ENCODE results near the gene CCDC88A. TPM values are rescaled to one million over a fixed set of nuclear protein-coding genes. Genes with fewer than 3 reads are reported as not detected.

Gene CCDC88A
- total and polyA plus RNA-seq, 2 donors (not counting 3 experiments of a cell fraction or from before 2014, with no cell fraction given): 21.1 to 77.4 TPM

GRCh38 chr2:55371376-55371775, 48.3 kb downstream of the CCDC88A start:
- Histone ChIP-seq H3K9me3 (replicated peaks; ENCODE audit: control insufficient read depth, insufficient read depth, low read length) (no peaks in the 10 kb centered on the region), H3K4me2 (ENCODE audit: insufficient read depth, low read length) (no peak overlapping the region), H3K36me3 (ENCODE audit: control insufficient read depth in 2 of 2, extremely low read depth in 1 of 2, insufficient read depth in 2 of 2, low read length in 2 of 2) (no peaks in the 10 kb centered on the region), H3K9me1 (replicated peaks; ENCODE audit: control insufficient read depth, extremely low read depth, insufficient read depth, low read length) (no peaks in the 10 kb centered on the region), H2AFZ (ENCODE audit: low read depth, low read length) (no peak overlapping the region), H3K79me2 (ENCODE audit: control insufficient read depth, insufficient read depth, low read length) (no peaks in the 10 kb centered on the region), H4K20me1 (replicated peaks; ENCODE audit: control insufficient read depth, extremely low read depth, insufficient read depth, low read length) (no peaks in the 10 kb centered on the region), H3K4me3 (replicated peaks in 1 of 3; ENCODE audit: insufficient read depth in 1 of 3, low read depth in 1 of 3, low read length in 3 of 3) (no peak overlapping the region), H3K4me1 (ENCODE audit: control insufficient read depth, extremely low read depth, insufficient read depth, low read length) (no peaks in the 10 kb centered on the region), H3K9ac (replicated peaks; ENCODE audit: extremely low read depth, insufficient read depth, low read length) (no peak overlapping the region), H3K27me3 (ENCODE audit: control insufficient read depth in 2 of 2, insufficient read depth in 2 of 2, low read length in 2 of 2) (no peaks in the 10 kb centered on the region), H3K27ac (ENCODE audit: insufficient read depth, low read depth, low read length) (no peak overlapping the region)
- dilution Hi-C loops (cut with MboI; ENCODE audit: extremely low pct_ligation_motif_present, low sequenced_read_pairs) (no loop called here), intact Hi-C loops (cut with micrococcal nuclease) (no loop called here)
- ChIA-PET CTCF (no interaction called here), POLR2A (no interaction called here)
- no peak for FAIRE-seq
- TF ChIP-seq GATA2 (IDR thresholded peaks at IDR 0.05; ENCODE audit: insufficient read depth, insufficient read length, low read depth, low read length): no peak
- TF ChIP-seq FOS (IDR thresholded peaks at IDR 0.05; ENCODE audit: borderline replicate concordance, insufficient read depth, low read length): no peak
- TF ChIP-seq POLR2AphosphoS5 (IDR thresholded peaks at IDR 0.05; ENCODE audit: insufficient read depth, low read depth, low read length): no peak
- TF ChIP-seq CTCF (IDR thresholded peaks at IDR 0.05; ENCODE audit: extremely low read depth in 1 of 2, insufficient read depth in 1 of 2, low read depth in 1 of 2, low read length in 2 of 2): no peak
- TF ChIP-seq POLR2A (IDR thresholded peaks at IDR 0.05; ENCODE audit: low read depth, low read length): no peak
- no peak for TF ChIP-seq MAX (IDR thresholded peaks at IDR 0.05; ENCODE audit: insufficient read depth, insufficient read length)
- TF ChIP-seq MYC (IDR thresholded peaks at IDR 0.05; ENCODE audit: low read depth, low read length): no peak
- no peak for TF ChIP-seq JUN (IDR thresholded peaks at IDR 0.05; ENCODE audit: borderline replicate concordance, insufficient read depth, insufficient read length, low read depth)
- no peak for TF ChIP-seq EZH2 (IDR thresholded peaks at IDR 0.05; ENCODE audit: borderline replicate concordance, low read depth, low read length, severe bottlenecking)
- DNase-seq (ENCODE audit: low read depth, low spot score): no peak
- BruUV-seq (replicated peaks): no TSS peak

All from endothelial cell of umbilical vein (primary cell).